ENCODE data around the gene PIK3C2G.

DNA sequence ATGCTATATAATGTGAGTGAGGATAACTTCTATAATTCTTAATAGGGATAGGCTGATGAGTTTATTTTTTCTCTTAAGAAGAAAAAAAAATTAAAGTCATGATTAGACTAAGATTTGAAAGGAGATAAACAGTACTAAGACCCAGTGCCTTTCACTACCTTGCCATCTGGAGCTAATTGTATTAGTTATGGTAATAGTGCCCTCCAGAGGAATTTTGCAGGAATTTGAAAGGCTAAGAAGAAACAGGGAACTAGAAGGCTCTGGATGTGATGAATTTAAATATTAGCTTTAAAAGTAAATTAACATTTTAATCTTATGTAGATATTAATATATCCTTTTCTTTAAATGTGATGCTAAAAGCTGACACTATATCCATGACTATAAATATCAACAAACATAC, 36.6 kb upstream of the PIK3C2G start:
- peak in 1 of 3 experiments; percentile 24 for TF ChIP-seq CTCF (IDR thresholded peaks at IDR 0.05)
- no peak for TF ChIP-seq POLR2A (IDR thresholded peaks at IDR 0.05)

Data from testis (tissue), 2 donors.